ENCODE measurements around the gene WNT7B.

Gene WNT7B

DNA sequence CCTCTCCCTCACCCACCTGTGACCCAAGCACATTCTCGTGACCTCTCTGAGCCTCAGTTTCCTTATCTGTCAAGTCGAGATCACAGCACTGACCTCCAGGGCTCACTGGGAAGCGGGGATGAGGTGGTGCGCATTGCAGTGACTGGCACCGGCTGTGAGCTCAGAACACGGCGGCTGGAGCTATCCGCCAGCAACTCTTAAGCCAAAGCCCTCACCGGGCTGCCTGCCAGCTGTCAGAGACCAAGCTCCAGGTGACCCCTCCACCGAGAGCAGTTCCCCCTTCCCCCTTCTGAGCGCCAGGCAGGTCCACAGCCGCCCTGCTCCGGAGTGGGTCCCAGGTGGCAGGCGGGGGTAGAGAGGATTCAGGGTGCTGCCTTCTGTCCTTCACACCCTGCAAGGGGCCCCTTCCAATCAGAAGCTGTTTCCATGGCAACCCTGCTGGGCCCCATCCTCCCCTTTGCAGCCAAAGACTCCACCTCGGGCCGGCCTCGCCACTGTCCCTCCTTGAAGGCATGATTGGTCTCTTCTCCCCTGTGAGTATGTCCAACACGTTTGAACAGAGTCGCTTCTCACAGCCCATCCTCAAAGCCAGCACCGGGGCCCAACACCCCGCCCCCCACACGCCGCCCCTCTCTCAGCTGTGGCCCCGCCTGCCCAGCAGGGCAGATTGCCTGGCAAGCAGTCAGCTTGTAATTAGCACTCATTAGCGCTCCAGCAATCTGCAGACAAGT, 98.7 kb downstream of the WNT7B start:
- POLR2A ChIA-PET: no interaction called here
- no peak for DNase-seq (ENCODE audit: extremely low spot score)
- TF ChIP-seq LEF1 (IDR thresholded peaks at IDR 0.05; ENCODE audit: borderline replicate concordance) (no peak), L3MBTL2 (conservative IDR thresholded peaks at IDR 0.05) (no peak), FOXK2 (IDR thresholded peaks at IDR 0.05) (no peak), ARNT (IDR thresholded peaks at IDR 0.05) (no peak), NFRKB (IDR thresholded peaks at IDR 0.05) (no peak), HDGF (IDR thresholded peaks at IDR 0.05; ENCODE audit: borderline replicate concordance) (no peak), CTBP1 (IDR thresholded peaks at IDR 0.05; ENCODE audit: borderline replicate concordance) (no peak), SUZ12 (IDR thresholded peaks at IDR 0.05) (no peak), ELF4 (IDR thresholded peaks at IDR 0.05) (no peak), SP1 (IDR thresholded peaks at IDR 0.05) (no peak), TARDBP (IDR thresholded peaks at IDR 0.05) (no peak), FOXA1 (IDR thresholded peaks at IDR 0.05) (no peak), BHLHE40 (IDR thresholded peaks at IDR 0.05; ENCODE audit: borderline replicate concordance) (no peak), ZNF384 (IDR thresholded peaks at IDR 0.05) (no peak), FOXM1 (IDR thresholded peaks at IDR 0.05; ENCODE audit: borderline replicate concordance) (no peak)
- TF ChIP-seq, protein P1, sequence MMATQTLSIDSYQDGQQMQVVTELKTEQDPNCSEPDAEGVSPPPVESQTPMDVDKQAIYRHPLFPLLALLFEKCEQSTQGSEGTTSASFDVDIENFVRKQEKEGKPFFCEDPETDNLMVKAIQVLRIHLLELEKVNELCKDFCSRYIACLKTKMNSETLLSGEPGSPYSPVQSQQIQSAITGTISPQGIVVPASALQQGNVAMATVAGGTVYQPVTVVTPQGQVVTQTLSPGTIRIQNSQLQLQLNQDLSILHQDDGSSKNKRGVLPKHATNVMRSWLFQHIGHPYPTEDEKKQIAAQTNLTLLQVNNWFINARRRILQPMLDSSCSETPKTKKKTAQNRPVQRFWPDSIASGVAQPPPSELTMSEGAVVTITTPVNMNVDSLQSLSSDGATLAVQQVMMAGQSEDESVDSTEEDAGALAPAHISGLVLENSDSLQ (IDR thresholded peaks at IDR 0.05): no peak
- CTCF ChIA-PET: interaction anchor here (0.8 kb wide), 1 partner anchor 15 kb away, joined by 4 read pairs; no protein-coding TSS in a partner anchor

- DNase-seq (ENCODE audit: extremely low spot score): no peak
- POLR2A ChIA-PET: no interaction called here
- CTCF ChIA-PET: interaction anchor here (1.1 kb wide), 1 partner anchor 14 kb away, joined by 3 read pairs; no protein-coding TSS in a partner anchor
- TF ChIP-seq NFRKB (IDR thresholded peaks at IDR 0.05) (no peak), L3MBTL2 (conservative IDR thresholded peaks at IDR 0.05) (no peak), HDGF (IDR thresholded peaks at IDR 0.05; ENCODE audit: borderline replicate concordance) (no peak), BHLHE40 (IDR thresholded peaks at IDR 0.05; ENCODE audit: borderline replicate concordance) (no peak), SUZ12 (IDR thresholded peaks at IDR 0.05) (no peak), FOXM1 (IDR thresholded peaks at IDR 0.05; ENCODE audit: borderline replicate concordance) (no peak), FOXK2 (IDR thresholded peaks at IDR 0.05) (no peak), ARNT (IDR thresholded peaks at IDR 0.05) (no peak), SP1 (IDR thresholded peaks at IDR 0.05) (no peak), FOXA1 (IDR thresholded peaks at IDR 0.05) (no peak), ELF4 (IDR thresholded peaks at IDR 0.05) (no peak), LEF1 (IDR thresholded peaks at IDR 0.05; ENCODE audit: borderline replicate concordance) (no peak), TARDBP (IDR thresholded peaks at IDR 0.05) (no peak), CTBP1 (IDR thresholded peaks at IDR 0.05; ENCODE audit: borderline replicate concordance) (no peak)
- TF ChIP-seq, protein P1 (IDR thresholded peaks at IDR 0.05): no peak
These were observed 99.3 kb downstream of the WNT7B start for GRCh38 chr22:45877651-45878050.

DNA sequence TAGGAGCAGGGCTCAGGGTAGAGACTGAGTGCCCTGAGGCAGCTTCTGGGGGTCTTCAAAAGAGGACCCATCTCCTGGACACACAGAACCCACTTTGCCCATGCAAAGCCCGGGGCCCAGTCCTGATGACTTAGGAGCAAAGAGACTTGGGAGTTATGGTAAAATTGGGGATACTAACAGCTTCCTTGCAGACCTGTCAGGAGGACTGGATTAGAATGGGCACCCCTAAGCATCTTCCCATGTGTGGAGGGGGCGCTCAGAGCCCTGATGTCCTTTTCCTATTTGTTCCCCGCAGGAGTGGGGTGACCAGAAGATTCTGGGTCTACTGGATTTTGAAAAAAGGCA, 100.0 kb downstream of the WNT7B start:
- TF ChIP-seq ARNT (IDR thresholded peaks at IDR 0.05) (no peak), TARDBP (IDR thresholded peaks at IDR 0.05) (no peak), LEF1 (IDR thresholded peaks at IDR 0.05; ENCODE audit: borderline replicate concordance) (no peak), HDGF (IDR thresholded peaks at IDR 0.05; ENCODE audit: borderline replicate concordance) (no peak), FOXA1 (IDR thresholded peaks at IDR 0.05) (no peak), ELF4 (IDR thresholded peaks at IDR 0.05) (no peak), SUZ12 (IDR thresholded peaks at IDR 0.05) (no peak), NFRKB (IDR thresholded peaks at IDR 0.05) (no peak), FOXK2 (IDR thresholded peaks at IDR 0.05) (no peak), ZNF384 (IDR thresholded peaks at IDR 0.05) (no peak), BHLHE40 (IDR thresholded peaks at IDR 0.05; ENCODE audit: borderline replicate concordance) (no peak), FOXM1 (IDR thresholded peaks at IDR 0.05; ENCODE audit: borderline replicate concordance) (no peak), SP1 (IDR thresholded peaks at IDR 0.05) (no peak), L3MBTL2 (conservative IDR thresholded peaks at IDR 0.05) (no peak), CTBP1 (IDR thresholded peaks at IDR 0.05; ENCODE audit: borderline replicate concordance) (no peak)
- TF ChIP-seq, protein P1 (IDR thresholded peaks at IDR 0.05): no peak
- CTCF ChIA-PET: interaction anchor here (1.1 kb wide), 1 partner anchor 14 kb away, joined by 3 read pairs; no protein-coding TSS in a partner anchor
- no peak for DNase-seq (ENCODE audit: extremely low spot score)
- POLR2A ChIA-PET: no interaction called here

- no peak for TF ChIP-seq FOXA1 (IDR thresholded peaks at IDR 0.05)
- CTCF ChIA-PET: interaction anchor here (1.1 to 1.2 kb wide), 2 partner anchors 13 kb away, joined by 3 read pairs; no protein-coding TSS in a partner anchor
- DNase-seq (ENCODE audit: extremely low spot score): no peak
- POLR2A ChIA-PET: no interaction called here
These were observed 100.6 kb downstream of the WNT7B start for GRCh38 chr22:45876136-45877035.

DNA sequence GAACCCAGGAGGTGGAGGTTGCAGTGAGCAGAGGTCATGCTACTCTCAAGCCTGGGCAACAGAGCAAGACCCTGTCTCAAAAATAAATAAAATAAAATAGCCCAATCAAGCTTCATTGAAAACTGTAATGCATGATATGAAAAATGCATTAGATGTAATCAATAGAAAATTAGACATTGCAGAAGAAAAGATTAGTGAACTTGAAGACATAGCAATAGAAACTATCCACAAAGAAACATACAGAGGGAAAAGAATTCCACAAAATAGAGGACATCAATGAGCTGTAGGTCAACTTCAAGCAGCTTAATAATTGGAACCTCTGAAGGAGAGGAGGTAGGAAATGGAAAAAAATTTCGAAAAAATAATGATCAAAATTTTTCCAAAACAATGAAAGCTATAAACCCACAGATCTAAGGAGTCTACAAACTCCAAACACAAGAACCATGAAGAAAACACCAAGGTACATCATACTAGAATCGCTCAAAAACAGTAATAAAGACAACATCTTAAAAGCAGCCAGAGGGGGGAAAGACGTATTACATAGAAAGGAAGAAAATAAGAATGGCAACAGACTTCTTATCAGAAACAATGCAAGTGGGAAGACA, 104.2 kb downstream of the WNT7B start:
- TF ChIP-seq NFRKB (IDR thresholded peaks at IDR 0.05) (no peak), BHLHE40 (IDR thresholded peaks at IDR 0.05; ENCODE audit: borderline replicate concordance) (no peak), TARDBP (IDR thresholded peaks at IDR 0.05) (no peak), LEF1 (IDR thresholded peaks at IDR 0.05; ENCODE audit: borderline replicate concordance) (no peak), ELF4 (IDR thresholded peaks at IDR 0.05) (no peak), ZNF384 (IDR thresholded peaks at IDR 0.05) (no peak), L3MBTL2 (conservative IDR thresholded peaks at IDR 0.05) (no peak), SUZ12 (IDR thresholded peaks at IDR 0.05) (no peak), HDGF (IDR thresholded peaks at IDR 0.05; ENCODE audit: borderline replicate concordance) (no peak), SP1 (IDR thresholded peaks at IDR 0.05) (no peak), FOXM1 (IDR thresholded peaks at IDR 0.05; ENCODE audit: borderline replicate concordance) (no peak), FOXA1 (IDR thresholded peaks at IDR 0.05) (no peak), FOXK2 (IDR thresholded peaks at IDR 0.05) (no peak)
- POLR2A ChIA-PET: no interaction called here
- no peak for DNase-seq (ENCODE audit: extremely low spot score)
- CTCF ChIA-PET: no interaction called here

Data from HEK293T (cell line).